Stimulated activated CD4-positive, alpha-beta T cell treated with anti-CD3 and anti-CD28 coated beads, Interleukin-12 subunit alpha, Interleukin-12 subunit beta, amount 100 ng/mL, for 48 hours (primary cell): ENCODE data around the gene PRKAR1B.

Experiments used
- DNase-seq, 3 donors: peaks; one replicate each; pipeline ENCODE4 v3.0.0-alpha.2; 2020; ENCODE audit warnings: low read depth in 2 of 3, low spot score in 1 of 3

PRKAR1B gene

GRCh38 chr7:594212-594913, 132.7 kb downstream of the PRKAR1B start:
- DNase-seq, result no peak

GRCh38 chr7:593324-594115, 133.6 kb downstream of the PRKAR1B start:
- DNase-seq, result peak in 1 of 3 donors; percentile 7

- DNase-seq, result no peak
Measured at GRCh38 chr7:591856-592628, 135.0 kb downstream of the PRKAR1B start.

- DNase-seq, result no peak
Measured at GRCh38 chr7:590731-591551, 136.1 kb downstream of the PRKAR1B start.

- no peak for DNase-seq
Measured at GRCh38 chr7:589781-590575, 137.1 kb downstream of the PRKAR1B start.

GRCh38 chr7:587767-588166, 139.3 kb downstream of the PRKAR1B start:
- DNase-seq, result no peak

GRCh38 chr7:586494-586893, 140.6 kb downstream of the PRKAR1B start:
- no peak for DNase-seq

- no peak for DNase-seq
Measured at GRCh38 chr7:585873-586272, 141.2 kb downstream of the PRKAR1B start.

- peak; percentile 53 to 66 (median 63) for DNase-seq
Measured at GRCh38 chr7:585229-585711, 141.8 kb downstream of the PRKAR1B start.

GRCh38 chr7:584820-585219, 142.3 kb downstream of the PRKAR1B start:
- DNase-seq, result no peak

- DNase-seq, result peak; percentile 79 to 83 (median 82)
Measured at GRCh38 chr7:584122-584465, 143.0 kb downstream of the PRKAR1B start.

GRCh38 chr7:583410-584121, 143.5 kb downstream of the PRKAR1B start:
- no peak for DNase-seq

GRCh38 chr7:582931-583330, 144.2 kb downstream of the PRKAR1B start:
- DNase-seq, result no peak

- DNase-seq, result no peak
Measured at GRCh38 chr7:582081-582835, 144.8 kb downstream of the PRKAR1B start.

GRCh38 chr7:578386-578785, 148.7 kb downstream of the PRKAR1B start:
- DNase-seq, result no peak

- no peak for DNase-seq
Measured at GRCh38 chr7:577741-578370, 149.2 kb downstream of the PRKAR1B start.

- DNase-seq, result no peak
Measured at GRCh38 chr7:577278-577665, 149.8 kb downstream of the PRKAR1B start.
